K562 (cell line): Measurements from ENCODE around the gene MTHFD2. TPM values are rescaled to one million over a fixed set of nuclear protein-coding genes. Genes with fewer than 3 reads are reported as not detected.

ENCODE experiments used
- ATAC-seq: fragments of 200-7000 bp; cut with Tn5 transposase; 3 replicates; pipeline ENCODE4 v1.9.1; 2020; ENCODE audit warnings: moderate library complexity
- BruUV-seq: library from RNA; stranded (reverse); fragments of 400-500 nt; replicated peaks from 2 replicates; lab custom pipeline; 2021; lab: Mats Ljungman, UMichigan
- CTCF ChIA-PET: fragments of 300-600 bp; formaldehyde crosslinking; extraction: SDS; loops from one replicate; lab custom pipeline; 2021; ENCODE audit warnings: low intra/inter-chr PET ratio; lab: Yijun Ruan, JAX
- POLR2A ChIA-PET: fragments of 300-600, 350-650 bp; sonication (Branson Sonifier 250); formaldehyde crosslinking; extraction: SDS; loops from one replicate; lab custom pipeline; 2021; ENCODE audit warnings: antibody characterized with exemption, inconsistent platforms; lab: Yijun Ruan, JAX
- DNase-seq, 4 experiments: peaks; one replicate each; pipeline versions ENCODE4 v3.0.0 to v3.0.0-alpha.2; 2011 to 2018; ENCODE audit warnings: low spot score in 3 of 4, mixed read lengths in 3 of 4; ENCODE audit errors: extremely low read depth in 1 of 4
- FAIRE-seq: peaks from 2 replicates; lab custom pipeline; 2011; peaks lifted over from hg19 to GRCh38; lab: Jason Lieb, UNC
- H2AFZ ChIP-seq: 2 replicates; pipeline ENCODE4 v1.6.0; 2011; ENCODE audit warnings: low read depth, low read length, control low read depth, inconsistent platforms
- H3K27ac ChIP-seq: fragments of 200-600 bp; 3 replicates; pipeline ENCODE4 v1.8.0; 2011; ENCODE audit warnings: low read depth, mild to moderate bottlenecking, control low read depth, inconsistent platforms, low read length, moderate library complexity, mixed read lengths; ENCODE audit errors: extremely low read depth
- H3K27me3 ChIP-seq, 2 experiments: fragments of 300-600 bp in 1 of 2; 2 replicates in 1 of 2; 3 replicates in 1 of 2; pipeline versions ENCODE4 v1.6.0 to v1.8.0; 2011; ENCODE audit warnings: inconsistent platforms in 2 of 2, low read length in 2 of 2, mild to moderate bottlenecking in 1 of 2, mixed read lengths in 1 of 2, moderate library complexity in 1 of 2; ENCODE audit not compliant: control insufficient read depth in 2 of 2, insufficient read depth in 2 of 2
- H3K36me3 ChIP-seq: fragments of 300-600 bp; 3 replicates; pipeline ENCODE4 v1.8.0; 2011; ENCODE audit warnings: mild to moderate bottlenecking, low read length, inconsistent platforms; ENCODE audit not compliant: control insufficient read depth, insufficient read depth
- H3K4me1 ChIP-seq, 2 experiments: fragments of 200-600 bp in 1 of 2; replicated peaks in 1 of 2; 2 replicates in 1 of 2; 3 replicates in 1 of 2; pipeline versions ENCODE4 v1.5.1 to v1.8.0; 2011; ENCODE audit warnings: inconsistent platforms in 2 of 2, low read length in 2 of 2, mild to moderate bottlenecking in 1 of 2, mixed read lengths in 1 of 2, moderate library complexity in 1 of 2; ENCODE audit not compliant: control insufficient read depth in 2 of 2, insufficient read depth in 2 of 2
- H3K4me2 ChIP-seq: 2 replicates; pipeline ENCODE4 v1.6.1; 2011; ENCODE audit warnings: low read length, control low read depth, inconsistent platforms, mixed read lengths; ENCODE audit not compliant: insufficient read depth
- H3K4me3 ChIP-seq: fragments of 200-600 bp; sonication (generic), shearing (Covaris generic); 2 replicates; pipeline ENCODE4 v1.5.1; 2016; ENCODE audit warnings: control low read depth, inconsistent platforms
- H3K79me2 ChIP-seq: fragments of 200-600 bp; 3 replicates; pipeline ENCODE4 v1.8.0; 2011; ENCODE audit warnings: low read length, inconsistent platforms; ENCODE audit not compliant: control insufficient read depth, insufficient read depth
- H3K9ac ChIP-seq, 2 experiments: 2 replicates each; pipeline versions ENCODE4 v1.6.0 to v1.6.1; 2011; ENCODE audit warnings: low read depth in 2 of 2, low read length in 2 of 2, control low read depth in 1 of 2, inconsistent platforms in 1 of 2, mild to moderate bottlenecking in 1 of 2, mixed read lengths in 1 of 2; ENCODE audit not compliant: insufficient read depth in 1 of 2
- H3K9me1 ChIP-seq: one replicate; pipeline ENCODE4 v1.6.0; 2011; ENCODE audit warnings: inconsistent platforms, mild to moderate bottlenecking, low read length, moderate library complexity; ENCODE audit not compliant: control insufficient read depth, insufficient read depth
- H3K9me3 ChIP-seq: replicated peaks from 2 replicates; pipeline ENCODE4 v1.5.1; 2011; ENCODE audit warnings: low read depth, low read length, inconsistent platforms; ENCODE audit not compliant: control insufficient read depth, insufficient read depth
- H4K20me1 ChIP-seq: replicated peaks from 2 replicates; pipeline ENCODE4 v1.6.1; 2011; ENCODE audit warnings: low read length, inconsistent platforms, mixed read lengths; ENCODE audit not compliant: control insufficient read depth, insufficient read depth
- ARID1B ChIP-seq: fragments of 450-650 bp; IDR thresholded peaks from 2 replicates; pipeline ENCODE4 v1.6.1; 2016; ENCODE audit warnings: antibody characterized with exemption, mild to moderate bottlenecking, inconsistent platforms
- BHLHE40 ChIP-seq: IDR thresholded peaks from 2 replicates; pipeline ENCODE4 v1.6.1; 2011; ENCODE audit warnings: low read length, improper control_type of control experiment
- BRD4 ChIP-seq: fragments of 200-600 bp; sonication (generic); IDR thresholded peaks from 2 replicates; pipeline ENCODE4 v1.6.1; 2017; ENCODE audit warnings: inconsistent platforms
- BRF1 ChIP-seq: IDR thresholded peaks from 3 replicates; pipeline ENCODE4 v1.6.1; 2011; ENCODE audit warnings: borderline replicate concordance, mild to moderate bottlenecking; ENCODE audit not compliant: insufficient read length; ENCODE audit errors: extremely low read depth
- CHD2 ChIP-seq: IDR thresholded peaks from 2 replicates; pipeline ENCODE4 v1.6.1; 2011; ENCODE audit warnings: low read depth, low read length
- CREM ChIP-seq: IDR thresholded peaks from 2 replicates; pipeline ENCODE4 v1.6.1; 2014; ENCODE audit warnings: antibody characterized with exemption, low read depth
- GATA2 ChIP-seq: sonication (generic); formaldehyde crosslinking; IDR thresholded peaks from 2 replicates; pipeline ENCODE4 v1.4.0; 2020; ENCODE audit warnings: mild to moderate bottlenecking, missing genetic modification reagents
- HOMEZ ChIP-seq: fragments of 250-450 bp; sonication (Bioruptor Pico); IDR thresholded peaks from 2 replicates; pipeline ENCODE4 v1.4.0; 2020; ENCODE audit warnings: mild to moderate bottlenecking, moderate library complexity
- MAFG ChIP-seq: fragments of 450-650 bp; conservative IDR thresholded peaks from 2 replicates; pipeline ENCODE4 v1.6.1; 2016; ENCODE audit warnings: missing genetic modification characterization, missing compliant biosample characterization
- NCOR1 ChIP-seq: fragments of 450-650 bp; IDR thresholded peaks from 2 replicates; pipeline ENCODE4 v1.6.1; 2016; ENCODE audit warnings: mild to moderate bottlenecking, moderate library complexity
- PURB ChIP-seq: sonication (generic); formaldehyde crosslinking; IDR thresholded peaks from 2 replicates; pipeline ENCODE4 v1.9.0; 2021; ENCODE audit warnings: low read depth, mild to moderate bottlenecking, missing genetic modification reagents
- ZNF224 ChIP-seq: sonication (generic); formaldehyde crosslinking; IDR thresholded peaks from 2 replicates; pipeline ENCODE4 v1.8.0; 2022; ENCODE audit warnings: mild to moderate bottlenecking, missing genetic modification reagents
- WGBS: fragments of 100-300 bp; shearing (Covaris generic); methylation state at CpG from one replicate; pipeline ENCODE4 v1.1.6; 2016; ENCODE audit warnings: low coverage, mixed read lengths; ENCODE audit not compliant: insufficient coverage; ENCODE audit errors: missing lambda C conversion rate; 5-methylcytosine and 5-hydroxymethylcytosine counted together
- in situ Hi-C: fragments of 300-500 bp; cut with MboI; formaldehyde crosslinking; loops from 4 replicates; pipeline ENCODE4 v1.15.0; 2018; ENCODE audit warnings: inconsistent platforms, mixed read lengths
- intact Hi-C: fragments of 100-400 bp; cut with micrococcal nuclease; formaldehyde crosslinking; loops from 2 replicates; pipeline ENCODE4 v1.14.2; 2022
- polyA plus RNA-seq, 8 experiments: library from polyadenylated mRNA; depleted of rRNA in 4 of 8; stranded (reverse) in 5 of 8; unstranded in 3 of 8; fragments of >200 nt; fragmentation: Nextera tagmentation in 2 of 8; fragmentation: Illumina TruSeq in 1 of 8; extraction: Ambion mirVana in 2 of 8; extraction: Trizol in 1 of 8; gene quantifications; 2 replicates each; pipeline versions ENCODE4 v1.2.1 to v1.2.3, GENCODE V29; 2011 to 2014; ENCODE audit warnings: inconsistent platforms in 1 of 8, missing spikeins in 1 of 8
- total RNA-seq, 7 experiments: library from RNA; depleted of rRNA in 6 of 7; stranded (reverse); fragments of >200 nt in 6 of 7; fragmentation: Illumina TruSeq in 2 of 7; extraction: Trizol in 2 of 7; gene quantifications; 2 replicates each; pipeline versions ENCODE4 v1.2.1 to v1.2.3, GENCODE V29; 2011 to 2021; ENCODE audit warnings: low replicate concordance in 1 of 7
- TF ChIP-seq, protein P1 (sequence below), 3 experiments: IDR thresholded peaks in 2 of 3; conservative IDR thresholded peaks in 1 of 3; 2 replicates each; pipeline ENCODE4 v1.5.1; 2011 to 2012; ENCODE audit warnings: low read length in 3 of 3, mild to moderate bottlenecking in 3 of 3, control low read depth in 2 of 3, improper control_type of control experiment in 1 of 3, inconsistent platforms in 1 of 3, low read depth in 1 of 3, mixed read lengths in 1 of 3, moderate library complexity in 1 of 3; ENCODE audit not compliant: insufficient read depth in 2 of 3
- TF ChIP-seq, protein P2 (sequence below): fragments of 250-450 bp; sonication (Bioruptor Pico); IDR thresholded peaks from 2 replicates; pipeline ENCODE4 v1.4.0; 2020; ENCODE audit warnings: mild to moderate bottlenecking, moderate library complexity, borderline replicate concordance

Gene MTHFD2
- total and polyA plus RNA-seq, 9 of the 15 experiments (the other 6 are each of a cell fraction or from before 2014, with no cell fraction given) = 113 to 520 (median 234) TPM

- no peak for TF ChIP-seq MAFG
- no peak for TF ChIP-seq BRD4
- no peak for TF ChIP-seq HOMEZ (CRISPR knock-in tag)
- TF ChIP-seq, protein P1, sequence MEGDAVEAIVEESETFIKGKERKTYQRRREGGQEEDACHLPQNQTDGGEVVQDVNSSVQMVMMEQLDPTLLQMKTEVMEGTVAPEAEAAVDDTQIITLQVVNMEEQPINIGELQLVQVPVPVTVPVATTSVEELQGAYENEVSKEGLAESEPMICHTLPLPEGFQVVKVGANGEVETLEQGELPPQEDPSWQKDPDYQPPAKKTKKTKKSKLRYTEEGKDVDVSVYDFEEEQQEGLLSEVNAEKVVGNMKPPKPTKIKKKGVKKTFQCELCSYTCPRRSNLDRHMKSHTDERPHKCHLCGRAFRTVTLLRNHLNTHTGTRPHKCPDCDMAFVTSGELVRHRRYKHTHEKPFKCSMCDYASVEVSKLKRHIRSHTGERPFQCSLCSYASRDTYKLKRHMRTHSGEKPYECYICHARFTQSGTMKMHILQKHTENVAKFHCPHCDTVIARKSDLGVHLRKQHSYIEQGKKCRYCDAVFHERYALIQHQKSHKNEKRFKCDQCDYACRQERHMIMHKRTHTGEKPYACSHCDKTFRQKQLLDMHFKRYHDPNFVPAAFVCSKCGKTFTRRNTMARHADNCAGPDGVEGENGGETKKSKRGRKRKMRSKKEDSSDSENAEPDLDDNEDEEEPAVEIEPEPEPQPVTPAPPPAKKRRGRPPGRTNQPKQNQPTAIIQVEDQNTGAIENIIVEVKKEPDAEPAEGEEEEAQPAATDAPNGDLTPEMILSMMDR (IDR thresholded peaks at IDR 0.05 in 2 of 3, conservative IDR thresholded peaks at IDR 0.05 in 1 of 3; ENCODE audit: insufficient read depth in 2 of 3, low read depth in 1 of 3, low read length in 3 of 3) = peak in 1 of 3 experiments; percentile 13; a peak in 3 of 6 replicates
Measured at GRCh38 chr2:74179063-74179865, 19.2 kb upstream of the MTHFD2 start (continued).

DNA sequence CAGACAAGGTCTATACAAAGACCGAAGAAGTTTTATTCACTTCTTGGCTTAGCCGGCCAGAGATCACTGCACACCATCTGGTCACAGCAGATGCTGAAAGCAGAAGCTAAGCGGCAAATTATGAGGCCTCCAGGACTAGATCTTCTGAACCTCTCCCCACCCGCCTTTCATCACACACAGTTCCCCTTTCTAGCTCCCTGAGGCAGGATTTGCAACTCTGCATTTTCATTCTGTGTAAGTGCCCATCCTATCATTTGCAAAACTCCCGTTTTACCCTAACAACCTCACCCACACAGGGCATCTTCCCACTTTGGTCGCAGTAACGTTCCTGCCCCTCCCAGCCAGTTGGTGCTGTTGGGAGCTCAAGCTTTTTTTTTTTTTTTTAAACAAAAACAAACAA, 16.7 kb upstream of the MTHFD2 start:
- BruUV-seq = no TSS peak
- Histone ChIP-seq H3K4me2 (peak overlapping the region; percentile 53), H3K9me3 (no peaks in the 10 kb centered on the region), H3K9me1 (no peaks in the 10 kb centered on the region), H4K20me1 (no peaks in the 10 kb centered on the region; the same call in 1 of the 2 replicates), H3K4me1 (peaks cover 21 to 23% of the 10 kb centered on the region in 2 experiments), H3K27ac (peak overlapping the region; percentile 51; the same call in 1 of the 3 replicates), H2AFZ (peak overlapping the region; percentile 91), H3K9ac (peak overlapping the region in 1 of 2 experiments; percentile 37; a peak in 1 of 4 replicates), H3K79me2 (peaks cover 19% of the 10 kb centered on the region), H3K36me3 (peaks cover 1% of the 10 kb centered on the region; the same call in 1 of the 3 replicates), H3K4me3 (no peak overlapping the region), H3K27me3 (no peaks in the 10 kb centered on the region)
- ATAC-seq (peak; percentile 30), FAIRE-seq (peak; percentile 74), DNase-seq (peak; percentile 49 to 82 (median 55))
- intact Hi-C loops = loop anchor here (1.0 kb wide), 1 partner anchor 17 kb away; the partner anchor contains the start of gene MTHFD2
- ChIA-PET POLR2A (interaction anchor here (0.5 to 2.1 kb wide), 13 partner anchors 10 to 324 kb away, joined by 3 to 25 read pairs (median 4); partner anchors contain the start of gene MTHFD2), CTCF (interaction anchor here (0.7 kb wide), 1 partner anchor 254 kb away, joined by 8 read pairs; no protein-coding TSS in a partner anchor)
- in situ Hi-C loops = no loop called here
- WGBS = 5% methylated on average over 7 of the region's 7 CpGs
- TF ChIP-seq ARID1B (peak; percentile 84), CHD2 (no peak), CREM (0 out of 2 replicates have a peak, but pooled peaks have one; percentile 40), ZNF224 (CRISPR knock-in tag) (no peak), BHLHE40 (no peak), NCOR1 (0 out of 2 replicates have a peak, but pooled peaks have one; percentile 36), PURB (no peak), GATA2 (peak; percentile 60), BRF1 (no peak)
- TF ChIP-seq, protein P2, sequence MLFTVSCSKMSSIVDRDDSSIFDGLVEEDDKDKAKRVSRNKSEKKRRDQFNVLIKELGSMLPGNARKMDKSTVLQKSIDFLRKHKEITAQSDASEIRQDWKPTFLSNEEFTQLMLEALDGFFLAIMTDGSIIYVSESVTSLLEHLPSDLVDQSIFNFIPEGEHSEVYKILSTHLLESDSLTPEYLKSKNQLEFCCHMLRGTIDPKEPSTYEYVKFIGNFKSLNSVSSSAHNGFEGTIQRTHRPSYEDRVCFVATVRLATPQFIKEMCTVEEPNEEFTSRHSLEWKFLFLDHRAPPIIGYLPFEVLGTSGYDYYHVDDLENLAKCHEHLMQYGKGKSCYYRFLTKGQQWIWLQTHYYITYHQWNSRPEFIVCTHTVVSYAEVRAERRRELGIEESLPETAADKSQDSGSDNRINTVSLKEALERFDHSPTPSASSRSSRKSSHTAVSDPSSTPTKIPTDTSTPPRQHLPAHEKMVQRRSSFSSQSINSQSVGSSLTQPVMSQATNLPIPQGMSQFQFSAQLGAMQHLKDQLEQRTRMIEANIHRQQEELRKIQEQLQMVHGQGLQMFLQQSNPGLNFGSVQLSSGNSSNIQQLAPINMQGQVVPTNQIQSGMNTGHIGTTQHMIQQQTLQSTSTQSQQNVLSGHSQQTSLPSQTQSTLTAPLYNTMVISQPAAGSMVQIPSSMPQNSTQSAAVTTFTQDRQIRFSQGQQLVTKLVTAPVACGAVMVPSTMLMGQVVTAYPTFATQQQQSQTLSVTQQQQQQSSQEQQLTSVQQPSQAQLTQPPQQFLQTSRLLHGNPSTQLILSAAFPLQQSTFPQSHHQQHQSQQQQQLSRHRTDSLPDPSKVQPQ (CRISPR knock-in tag) = no peak
